ENCODE measurements around the gene CAB39.

DNA sequence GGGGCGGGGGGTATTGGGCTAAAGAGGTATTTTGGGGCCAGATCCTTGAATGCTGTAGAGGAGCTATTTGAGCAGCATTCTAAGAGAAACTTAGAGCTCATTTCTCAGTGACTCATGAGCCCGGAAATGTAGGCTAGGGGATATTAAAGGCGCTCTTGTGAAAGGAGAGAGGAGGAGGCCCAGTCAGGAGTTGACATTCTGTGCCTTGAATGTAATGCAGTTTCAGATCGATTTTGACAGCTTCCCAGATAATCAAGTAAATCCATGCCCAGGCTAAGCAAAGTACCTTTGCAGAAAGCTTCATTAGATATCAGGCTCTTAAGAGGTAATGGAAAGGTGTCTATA lies 1.5 kb downstream of the CAB39 start:
- TF ChIP-seq, protein P1, sequence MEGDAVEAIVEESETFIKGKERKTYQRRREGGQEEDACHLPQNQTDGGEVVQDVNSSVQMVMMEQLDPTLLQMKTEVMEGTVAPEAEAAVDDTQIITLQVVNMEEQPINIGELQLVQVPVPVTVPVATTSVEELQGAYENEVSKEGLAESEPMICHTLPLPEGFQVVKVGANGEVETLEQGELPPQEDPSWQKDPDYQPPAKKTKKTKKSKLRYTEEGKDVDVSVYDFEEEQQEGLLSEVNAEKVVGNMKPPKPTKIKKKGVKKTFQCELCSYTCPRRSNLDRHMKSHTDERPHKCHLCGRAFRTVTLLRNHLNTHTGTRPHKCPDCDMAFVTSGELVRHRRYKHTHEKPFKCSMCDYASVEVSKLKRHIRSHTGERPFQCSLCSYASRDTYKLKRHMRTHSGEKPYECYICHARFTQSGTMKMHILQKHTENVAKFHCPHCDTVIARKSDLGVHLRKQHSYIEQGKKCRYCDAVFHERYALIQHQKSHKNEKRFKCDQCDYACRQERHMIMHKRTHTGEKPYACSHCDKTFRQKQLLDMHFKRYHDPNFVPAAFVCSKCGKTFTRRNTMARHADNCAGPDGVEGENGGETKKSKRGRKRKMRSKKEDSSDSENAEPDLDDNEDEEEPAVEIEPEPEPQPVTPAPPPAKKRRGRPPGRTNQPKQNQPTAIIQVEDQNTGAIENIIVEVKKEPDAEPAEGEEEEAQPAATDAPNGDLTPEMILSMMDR (IDR thresholded peaks at IDR 0.05), result no peak
- TF ChIP-seq POLR2AphosphoS5 (IDR thresholded peaks at IDR 0.05; ENCODE audit: low read depth, low read length) (no peak), TCF7L2 (IDR thresholded peaks at IDR 0.05; ENCODE audit: low read depth, low read length) (no peak), SIN3A (IDR thresholded peaks at IDR 0.05; ENCODE audit: borderline replicate concordance, insufficient read depth, low read depth, low read length) (no peak)
- TF ChIP-seq, protein P2, sequence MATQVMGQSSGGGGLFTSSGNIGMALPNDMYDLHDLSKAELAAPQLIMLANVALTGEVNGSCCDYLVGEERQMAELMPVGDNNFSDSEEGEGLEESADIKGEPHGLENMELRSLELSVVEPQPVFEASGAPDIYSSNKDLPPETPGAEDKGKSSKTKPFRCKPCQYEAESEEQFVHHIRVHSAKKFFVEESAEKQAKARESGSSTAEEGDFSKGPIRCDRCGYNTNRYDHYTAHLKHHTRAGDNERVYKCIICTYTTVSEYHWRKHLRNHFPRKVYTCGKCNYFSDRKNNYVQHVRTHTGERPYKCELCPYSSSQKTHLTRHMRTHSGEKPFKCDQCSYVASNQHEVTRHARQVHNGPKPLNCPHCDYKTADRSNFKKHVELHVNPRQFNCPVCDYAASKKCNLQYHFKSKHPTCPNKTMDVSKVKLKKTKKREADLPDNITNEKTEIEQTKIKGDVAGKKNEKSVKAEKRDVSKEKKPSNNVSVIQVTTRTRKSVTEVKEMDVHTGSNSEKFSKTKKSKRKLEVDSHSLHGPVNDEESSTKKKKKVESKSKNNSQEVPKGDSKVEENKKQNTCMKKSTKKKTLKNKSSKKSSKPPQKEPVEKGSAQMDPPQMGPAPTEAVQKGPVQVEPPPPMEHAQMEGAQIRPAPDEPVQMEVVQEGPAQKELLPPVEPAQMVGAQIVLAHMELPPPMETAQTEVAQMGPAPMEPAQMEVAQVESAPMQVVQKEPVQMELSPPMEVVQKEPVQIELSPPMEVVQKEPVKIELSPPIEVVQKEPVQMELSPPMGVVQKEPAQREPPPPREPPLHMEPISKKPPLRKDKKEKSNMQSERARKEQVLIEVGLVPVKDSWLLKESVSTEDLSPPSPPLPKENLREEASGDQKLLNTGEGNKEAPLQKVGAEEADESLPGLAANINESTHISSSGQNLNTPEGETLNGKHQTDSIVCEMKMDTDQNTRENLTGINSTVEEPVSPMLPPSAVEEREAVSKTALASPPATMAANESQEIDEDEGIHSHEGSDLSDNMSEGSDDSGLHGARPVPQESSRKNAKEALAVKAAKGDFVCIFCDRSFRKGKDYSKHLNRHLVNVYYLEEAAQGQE (IDR thresholded peaks at IDR 0.05; ENCODE audit: insufficient read depth in 1 of 2, low read depth in 2 of 2, low read length in 1 of 2), result no peak
